CD4-positive, alpha-beta T cell treated with Interleukin-1 beta for 1 hour (primary cell): ENCODE data around the gene OR6C70.
"Not testable (repeated sequence)": the region's sequence is repeated elsewhere in the genome, so short reads cannot be mapped to it uniquely, and the experiment has no call there.

Experiments used
- DNase-seq, 2 donors: peaks; one replicate each; pipeline ENCODE4 v3.0.0-alpha.2; 2020 to 2022

Gene OR6C70

GRCh38 chr12:55470088-55470829 lies at the start of gene OR6C70:
Gene OR6C70, minus strand, starts transcription at chr12:55470138. Its CDS starts 0 bp downstream, at chr12:55470138.
- no peak for DNase-seq

- no peak for DNase-seq
These were observed 46.5 kb upstream of the OR6C70 start for GRCh38 chr12:55516391-55516790.

GRCh38 chr12:55515696-55516095 lies 45.8 kb upstream of the OR6C70 start:
- DNase-seq: no peak

- no peak for DNase-seq
These were observed 31.7 kb upstream of the OR6C70 start for GRCh38 chr12:55501601-55502000.

GRCh38 chr12:55499810-55500252 lies 29.9 kb upstream of the OR6C70 start:
- DNase-seq: no peak

- no peak for DNase-seq
These were observed 29.3 kb upstream of the OR6C70 start for GRCh38 chr12:55499231-55499630.

- no peak for DNase-seq
These were observed 25.6 kb upstream of the OR6C70 start for GRCh38 chr12:55495490-55495889.

GRCh38 chr12:55492078-55492477 lies 22.1 kb upstream of the OR6C70 start, which contains the start of gene OR6C68:
Gene OR6C68, plus strand, starts transcription at chr12:55492378. Its CDS starts 0 bp downstream, at chr12:55492378.
- no peak for DNase-seq

GRCh38 chr12:55484284-55484683 lies 14.3 kb upstream of the OR6C70 start:
- DNase-seq: not testable (repeated sequence)

- DNase-seq: not testable (repeated sequence)
These were observed 9.2 kb upstream of the OR6C70 start for GRCh38 chr12:55479136-55479535.

GRCh38 chr12:55472264-55472663 lies 2.3 kb upstream of the OR6C70 start:
- no peak for DNase-seq

- no peak for DNase-seq
These were observed 647 bp downstream of the OR6C70 start for GRCh38 chr12:55469291-55469690.

GRCh38 chr12:55467836-55468235 lies 2.1 kb downstream of the OR6C70 start:
- no peak for DNase-seq

- DNase-seq: not testable (repeated sequence)
These were observed 5.0 kb downstream of the OR6C70 start for GRCh38 chr12:55464926-55465325.

GRCh38 chr12:55448825-55449224 lies 21.1 kb downstream of the OR6C70 start:
- no peak for DNase-seq

GRCh38 chr12:55446326-55446725 lies 23.6 kb downstream of the OR6C70 start:
- no peak for DNase-seq

- no peak for DNase-seq
These were observed 24.6 kb downstream of the OR6C70 start for GRCh38 chr12:55445357-55445756.

GRCh38 chr12:55443776-55444175 lies 26.2 kb downstream of the OR6C70 start, which contains the start of gene OR6C2:
Gene OR6C2, plus strand, starts transcription at chr12:55444076. Its CDS starts 8,138 bp downstream, at chr12:55452214.
- no peak for DNase-seq

- DNase-seq: not testable (repeated sequence)
These were observed 28.7 kb downstream of the OR6C70 start for GRCh38 chr12:55441233-55441632.

- no peak for DNase-seq
These were observed 41.4 kb downstream of the OR6C70 start for GRCh38 chr12:55428331-55429243.

GRCh38 chr12:55425954-55426353 lies 44.0 kb downstream of the OR6C70 start, which contains the start of gene OR6C76:
Gene OR6C76, plus strand, starts transcription at chr12:55426254. Its CDS starts 0 bp downstream, at chr12:55426254.
- no peak for DNase-seq

GRCh38 chr12:55420307-55420962 lies 49.5 kb downstream of the OR6C70 start:
- no peak for DNase-seq
